Skin epidermis (tissue), 12 donors: Measurements from ENCODE around the gene LGALS14.

Experiments used
- H3K27ac ChIP-seq, 21 experiments: fragments of 200-600 bp; sonication (generic) in 11 of 21; one replicate each; pipeline ENCODE4 v1.5.0; 2020; ENCODE audit warnings: mild to moderate bottlenecking in 3 of 21, inconsistent platforms in 2 of 21, moderate library complexity in 2 of 21
- H3K4me3 ChIP-seq, 7 experiments: fragments of 200-600 bp; sonication (generic) in 2 of 7; one replicate each; pipeline ENCODE4 v1.5.0; 2020; ENCODE audit warnings: inconsistent platforms in 2 of 7, mild to moderate bottlenecking in 2 of 7, moderate library complexity in 1 of 7

LGALS14 gene

DNA sequence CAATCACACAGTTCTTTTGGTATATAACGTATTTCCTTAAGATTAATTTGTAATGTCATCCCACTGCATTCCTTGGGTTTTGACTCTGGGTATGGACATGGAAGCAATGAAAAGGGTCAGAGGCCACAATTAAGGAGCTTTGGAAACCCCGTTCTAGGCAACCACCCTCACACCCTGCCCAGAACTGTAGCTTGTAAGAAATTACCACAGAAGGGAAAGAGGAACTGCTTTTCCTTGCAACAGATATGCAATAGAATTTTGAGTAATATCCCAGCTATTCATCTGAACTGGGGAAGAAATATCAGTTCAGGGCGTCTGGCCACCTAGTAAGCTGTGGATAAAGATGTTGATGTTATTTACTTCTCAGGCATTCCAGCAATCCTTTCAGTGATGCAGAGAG is 34.5 kb downstream of the LGALS14 start:
- H3K27ac ChIP-seq, result no peak overlapping the region
- no peak overlapping the region for H3K4me3 ChIP-seq

DNA sequence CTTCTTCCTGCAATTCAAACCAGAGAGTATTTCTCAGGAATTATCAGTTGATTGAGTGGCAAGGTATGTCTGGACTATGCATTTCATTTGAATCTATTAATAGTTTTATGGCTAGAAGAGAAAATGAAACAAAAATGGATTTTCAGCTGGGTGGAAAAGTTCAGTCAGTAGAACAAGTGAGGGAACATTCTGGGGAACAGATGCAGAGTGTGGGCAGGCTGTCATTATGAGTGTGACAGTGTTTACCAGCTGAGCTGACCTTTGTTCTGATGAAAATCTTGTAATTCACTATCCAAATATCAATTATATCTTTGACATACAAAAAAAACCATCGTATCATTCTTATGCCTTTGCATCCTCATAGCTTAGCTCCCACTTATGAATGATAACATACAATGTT is 36.1 kb downstream of the LGALS14 start:
- Histone ChIP-seq H3K4me3 (no peak overlapping the region), H3K27ac (no peak overlapping the region)

DNA sequence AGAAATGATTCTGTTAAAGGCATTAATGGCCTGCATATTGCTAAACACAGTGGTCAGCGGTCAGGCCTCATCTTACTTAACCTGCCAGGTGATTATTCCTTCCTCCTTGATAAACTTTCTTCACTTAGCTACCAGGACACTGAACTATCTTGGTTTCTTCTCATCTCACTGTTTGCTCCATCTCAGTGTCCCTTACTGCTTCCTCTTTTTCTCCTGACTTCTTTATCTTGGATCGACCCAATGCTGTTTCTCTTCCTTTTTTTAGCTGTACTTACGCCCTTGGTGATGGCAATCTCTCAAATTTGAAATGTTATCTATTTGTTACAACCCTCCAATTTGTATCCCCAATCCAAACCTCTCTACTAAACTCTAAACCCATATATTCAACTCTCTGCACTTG is 41.4 kb downstream of the LGALS14 start:
- Histone ChIP-seq H3K27ac (no peak overlapping the region), H3K4me3 (no peak overlapping the region)

DNA sequence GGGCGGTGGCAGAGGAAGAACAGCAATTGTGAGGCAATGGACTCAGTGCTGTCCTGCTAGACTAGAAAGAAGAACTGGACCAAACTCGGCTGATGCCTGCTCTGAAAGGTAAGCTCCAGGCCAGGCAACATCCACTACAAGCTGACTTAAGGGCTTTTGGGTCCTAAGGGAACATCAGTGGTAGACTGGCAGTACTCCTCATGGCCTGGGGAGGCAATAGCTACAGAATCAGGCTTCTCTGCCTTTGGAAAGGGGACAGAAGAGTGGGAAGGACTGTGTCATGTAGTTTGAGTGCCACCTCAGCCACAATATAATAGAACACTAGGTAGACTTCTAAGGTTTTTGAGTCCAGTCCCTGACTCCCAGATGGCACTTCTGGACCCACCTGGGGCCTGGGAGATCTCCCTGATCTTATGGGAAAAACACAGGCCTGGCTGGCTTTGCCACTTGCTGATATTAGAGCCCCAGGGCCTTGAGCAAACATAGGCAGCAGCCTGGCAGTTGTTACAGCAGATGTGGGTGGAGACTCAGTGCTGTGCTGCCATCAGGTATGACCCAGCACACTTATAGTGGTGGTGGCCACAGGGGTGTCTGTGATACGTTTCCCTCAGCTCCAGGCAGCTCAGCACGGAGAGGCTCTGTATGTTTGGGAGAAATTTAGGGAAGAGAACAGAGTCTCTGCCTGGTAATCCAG is 42.7 kb downstream of the LGALS14 start:
- Histone ChIP-seq H3K27ac (no peak overlapping the region), H3K4me3 (no peak overlapping the region)

DNA sequence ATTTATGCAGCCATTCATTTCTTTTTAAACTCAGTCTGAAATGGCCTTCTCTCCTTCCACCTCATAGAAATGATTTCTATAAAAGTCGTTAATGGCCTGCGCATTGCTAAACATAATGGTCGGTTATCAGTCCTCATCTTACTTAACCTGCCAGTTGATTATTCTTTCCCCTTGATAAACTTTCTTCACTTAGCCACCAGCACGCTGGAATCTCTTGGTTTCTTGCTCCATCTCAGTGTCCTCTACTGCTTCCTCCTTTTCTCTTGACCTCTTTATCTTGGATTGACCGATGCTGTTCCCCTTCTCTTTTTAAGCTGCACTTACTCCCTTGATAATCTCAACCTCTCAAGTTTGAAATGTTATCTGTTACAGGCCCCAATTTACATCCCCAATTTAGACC is 45.7 kb downstream of the LGALS14 start:
- no peak overlapping the region for H3K4me3 ChIP-seq
- no peak overlapping the region for H3K27ac ChIP-seq

DNA sequence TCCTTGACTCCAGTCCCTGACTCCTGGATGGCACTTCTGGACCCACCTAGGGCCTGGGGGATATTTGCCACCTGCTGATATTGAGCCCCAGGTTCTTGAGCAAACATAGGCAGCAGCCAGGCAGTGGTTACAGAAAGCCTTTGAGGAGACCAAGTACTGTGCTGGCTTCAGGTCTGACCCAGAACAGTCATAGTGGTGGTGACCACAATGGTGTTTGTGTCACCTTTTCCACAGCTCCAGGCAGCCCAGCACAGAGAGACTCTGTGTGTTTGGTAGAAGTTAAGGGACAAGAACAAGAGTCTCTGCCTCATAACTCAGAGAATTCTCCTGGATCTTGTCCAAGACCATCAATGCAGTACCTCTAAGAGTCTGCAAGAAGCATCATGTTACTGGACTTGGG is 48.1 kb downstream of the LGALS14 start:
- Histone ChIP-seq H3K4me3 (no peak overlapping the region), H3K27ac (no peak overlapping the region)

DNA sequence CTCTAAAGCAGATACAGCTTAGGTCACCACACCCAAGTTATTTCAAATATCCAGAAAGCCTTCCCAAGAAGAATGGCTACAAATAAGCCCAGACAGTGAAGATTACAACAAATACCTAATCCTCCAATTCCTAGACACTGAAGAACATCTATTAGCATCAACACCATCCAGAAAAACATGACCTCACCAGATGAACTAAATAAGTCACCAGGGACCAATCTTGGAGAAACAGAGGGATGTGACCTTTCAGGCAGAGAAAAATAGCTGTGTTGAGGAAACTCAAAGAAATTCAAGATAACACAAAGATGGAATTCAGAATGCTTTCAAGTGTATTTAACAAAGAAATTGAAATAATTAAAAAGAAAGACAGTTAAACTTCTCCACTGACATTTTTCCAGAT is 48.5 kb downstream of the LGALS14 start:
- no peak overlapping the region for H3K27ac ChIP-seq
- H3K4me3 ChIP-seq, result no peak overlapping the region

DNA sequence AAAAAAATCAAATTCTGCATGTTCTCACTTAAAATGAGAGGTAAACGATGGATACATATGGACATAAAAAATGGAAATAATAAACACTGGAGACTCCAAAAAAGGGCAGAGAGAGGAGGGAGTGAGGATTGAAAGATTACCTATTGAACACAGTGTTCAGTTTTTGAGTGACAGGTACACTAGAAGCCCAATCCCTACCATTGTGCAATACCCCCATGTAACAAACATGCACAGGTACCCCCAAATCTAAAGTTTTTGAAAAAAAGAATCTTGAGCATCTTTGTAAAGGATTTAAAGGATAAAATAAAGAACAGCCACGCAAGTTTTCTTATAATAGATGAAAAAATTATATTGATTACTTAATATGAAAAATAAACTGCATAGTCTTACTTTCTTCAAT is 50.3 kb downstream of the LGALS14 start:
- no peak overlapping the region for H3K4me3 ChIP-seq
- no peak overlapping the region for H3K27ac ChIP-seq

DNA sequence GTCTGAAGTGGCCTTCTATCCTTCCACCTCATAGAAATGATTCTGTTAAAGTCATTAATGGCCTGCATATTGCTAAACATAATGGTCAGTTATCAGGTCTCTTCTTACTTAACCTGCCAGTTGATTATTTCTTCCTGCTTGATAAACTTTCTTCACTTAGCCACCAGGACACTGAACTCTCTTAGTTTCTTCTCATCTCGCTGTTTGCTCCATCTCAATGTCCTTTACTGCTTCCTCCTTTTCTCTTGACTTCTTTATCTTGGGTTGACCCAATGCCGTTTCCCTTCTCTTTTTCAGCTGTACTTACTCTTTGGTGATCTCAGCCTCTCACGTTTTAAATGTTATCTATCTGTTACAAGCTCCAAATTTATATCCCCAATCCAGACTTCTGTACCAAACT is 50.7 kb downstream of the LGALS14 start:
- H3K27ac ChIP-seq, result no peak overlapping the region

More for the DNA sequence above, 50.7 kb downstream of the LGALS14 start:
- no peak overlapping the region for H3K4me3 ChIP-seq
